KMS-11 (cell line): Measurements from ENCODE around the gene RTCB.

Experiments
- H2AFZ ChIP-seq: fragments of 200-600 bp; sonication (generic); 2 replicates; pipeline ENCODE4 v1.6.1; 2016; ENCODE audit warnings: antibody characterized with exemption, mixed run types, low read depth
- H3K27ac ChIP-seq: fragments of 200-600 bp; sonication (generic); 2 replicates; pipeline ENCODE4 v1.6.1; 2016; ENCODE audit warnings: mild to moderate bottlenecking, mixed run types
- H3K27me3 ChIP-seq: fragments of 200-600 bp; sonication (generic); 2 replicates; pipeline ENCODE4 v1.6.1; 2017; ENCODE audit warnings: mild to moderate bottlenecking, low read depth, mixed run types, moderate library complexity; ENCODE audit not compliant: insufficient read depth
- H3K36me3 ChIP-seq: fragments of 200-600 bp; sonication (generic); 2 replicates; pipeline ENCODE4 v1.6.1; 2017; ENCODE audit warnings: mild to moderate bottlenecking, mixed run types; ENCODE audit not compliant: insufficient read depth
- H3K4me1 ChIP-seq: fragments of 200-600 bp; sonication (generic); 2 replicates; pipeline ENCODE4 v1.6.1; 2016; ENCODE audit warnings: mild to moderate bottlenecking, low read depth, mixed run types; ENCODE audit not compliant: poor library complexity, severe bottlenecking
- H3K4me2 ChIP-seq: fragments of 200-600 bp; sonication (generic); 2 replicates; pipeline ENCODE4 v1.7.0; 2016; ENCODE audit warnings: mild to moderate bottlenecking, mixed run types
- H3K4me3 ChIP-seq: fragments of 200-600 bp; sonication (generic); IDR thresholded peaks from 2 replicates; pipeline ENCODE4 v1.6.1; 2017; ENCODE audit warnings: low read depth, low read length, mixed read lengths; ENCODE audit not compliant: insufficient read depth
- H3K79me2 ChIP-seq: fragments of 200-600 bp; sonication (generic); 2 replicates; pipeline ENCODE4 v1.6.1; 2016; ENCODE audit warnings: low read depth, mixed run types; ENCODE audit not compliant: insufficient read depth
- H3K9ac ChIP-seq: fragments of 200-600 bp; sonication (generic); 2 replicates; pipeline ENCODE4 v1.6.1; 2016; ENCODE audit warnings: mild to moderate bottlenecking, mixed run types
- H4K20me1 ChIP-seq: fragments of 200-600 bp; sonication (generic); 2 replicates; pipeline ENCODE4 v1.6.1; 2016; ENCODE audit warnings: mild to moderate bottlenecking, mixed run types; ENCODE audit not compliant: insufficient read depth
- CTCF ChIP-seq: fragments of 200-600 bp; sonication (generic); conservative IDR thresholded peaks from 2 replicates; pipeline ENCODE4 v1.6.1; 2017; ENCODE audit warnings: low read depth, mild to moderate bottlenecking, antibody characterized with exemption, low read length, moderate library complexity, mixed read lengths

Gene RTCB

DNA sequence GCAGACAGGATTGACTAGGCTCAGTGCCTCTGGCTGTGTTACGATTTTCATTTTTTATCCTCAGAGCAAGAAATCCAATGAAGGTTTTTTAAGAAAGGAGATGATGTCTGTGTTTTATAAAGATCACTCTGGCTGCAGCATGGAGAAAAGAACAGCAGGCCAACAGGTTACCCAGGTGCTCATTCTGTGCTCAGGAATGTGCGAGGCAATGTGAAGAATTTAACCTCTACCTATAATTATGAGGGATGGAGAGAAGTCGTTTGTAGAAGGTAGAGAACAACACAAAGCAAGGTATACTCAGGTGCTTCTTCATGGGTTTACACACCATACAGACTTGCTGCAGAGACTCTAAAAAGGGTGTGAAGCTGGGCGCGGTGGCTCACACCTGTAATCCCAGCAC is 10.0 kb upstream of the RTCB start:
- H3K4me2 ChIP-seq: no peak overlapping the region
- no peak overlapping the region for H2AFZ ChIP-seq
- no peak overlapping the region for H3K27ac ChIP-seq
- TF ChIP-seq CTCF: no peak
- no peaks in the 10 kb centered on the region for H3K27me3 ChIP-seq
- H3K79me2 ChIP-seq: no peaks in the 10 kb centered on the region
- no peaks in the 10 kb centered on the region for H3K36me3 ChIP-seq
- H3K9ac ChIP-seq: no peak overlapping the region
- H3K4me1 ChIP-seq: peaks cover 25% of the 10 kb centered on the region
- no peak overlapping the region for H3K4me3 ChIP-seq
- no peaks in the 10 kb centered on the region for H4K20me1 ChIP-seq

GRCh38 chr22:32421484-32421883 is 9.4 kb upstream of the RTCB start:
- Histone ChIP-seq H3K36me3 (no peaks in the 10 kb centered on the region), H3K4me3 (no peak overlapping the region), H3K27me3 (no peaks in the 10 kb centered on the region), H2AFZ (no peak overlapping the region), H3K79me2 (no peaks in the 10 kb centered on the region), H3K27ac (no peak overlapping the region), H3K4me2 (no peak overlapping the region), H3K4me1 (peaks cover 31% of the 10 kb centered on the region), H4K20me1 (no peaks in the 10 kb centered on the region), H3K9ac (no peak overlapping the region)
- TF ChIP-seq CTCF: no peak

GRCh38 chr22:32417906-32418305 is 5.9 kb upstream of the RTCB start:
- Histone ChIP-seq H3K4me1 (peaks cover 60% of the 10 kb centered on the region), H3K27ac (peak overlapping the region; percentile 92; the same call in 1 of the 2 replicates), H3K4me3 (no peak overlapping the region), H3K79me2 (no peaks in the 10 kb centered on the region), H3K4me2 (peak overlapping the region; percentile 23; the same call in 1 of the 2 replicates), H4K20me1 (no peaks in the 10 kb centered on the region), H2AFZ (no peak overlapping the region), H3K9ac (no peak overlapping the region), H3K27me3 (no peaks in the 10 kb centered on the region), H3K36me3 (no peaks in the 10 kb centered on the region)
- no peak for TF ChIP-seq CTCF

- no peak overlapping the region for H3K4me3 ChIP-seq
- H3K27ac ChIP-seq: peak overlapping the region; percentile 92
- no peaks in the 10 kb centered on the region for H3K27me3 ChIP-seq
- H3K4me1 ChIP-seq: peaks cover 68% of the 10 kb centered on the region
- H3K36me3 ChIP-seq: no peaks in the 10 kb centered on the region
- no peak for TF ChIP-seq CTCF
- H3K79me2 ChIP-seq: peaks cover 4% of the 10 kb centered on the region
- H3K4me2 ChIP-seq: peak overlapping the region; percentile 74
- H4K20me1 ChIP-seq: no peaks in the 10 kb centered on the region
- H3K9ac ChIP-seq: peak overlapping the region; percentile 49; the same call in 1 of the 2 replicates
- peak overlapping the region; percentile 70 for H2AFZ ChIP-seq
Observed at GRCh38 chr22:32416556-32417085, 4.6 kb upstream of the RTCB start.
